ENCODE results near the gene ARHGAP45.

DNA sequence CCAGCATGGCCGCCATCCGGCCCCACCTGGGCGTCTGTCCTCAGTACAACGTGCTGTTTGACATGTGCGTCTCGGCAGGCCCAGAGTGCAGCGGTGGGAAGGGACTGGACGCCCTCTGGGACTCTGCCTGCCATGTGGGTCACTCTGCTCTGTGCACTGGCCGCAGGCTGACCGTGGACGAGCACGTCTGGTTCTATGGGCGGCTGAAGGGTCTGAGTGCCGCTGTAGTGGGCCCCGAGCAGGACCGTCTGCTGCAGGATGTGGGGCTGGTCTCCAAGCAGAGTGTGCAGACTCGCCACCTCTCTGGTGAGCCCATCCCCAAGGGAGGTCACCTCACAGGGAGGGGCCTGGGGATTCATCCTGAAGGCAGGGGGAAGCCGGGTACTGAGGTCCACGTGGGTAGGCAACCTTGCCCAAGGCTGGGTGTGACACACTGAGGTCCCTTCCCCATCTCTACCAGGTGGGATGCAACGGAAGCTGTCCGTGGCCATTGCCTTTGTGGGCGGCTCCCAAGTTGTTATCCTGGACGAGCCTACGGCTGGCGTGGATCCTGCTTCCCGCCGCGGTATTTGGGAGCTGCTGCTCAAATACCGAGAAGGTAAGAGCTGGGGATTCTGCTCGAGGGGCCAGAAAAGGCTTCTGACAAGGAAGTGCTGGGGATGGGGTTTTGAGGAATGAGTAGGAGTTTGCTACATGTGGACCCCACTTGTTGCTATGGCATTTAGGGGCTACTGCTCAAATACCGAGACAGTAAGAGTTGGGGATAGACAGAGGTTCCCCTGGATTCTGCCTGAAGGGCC lies 15.8 kb upstream of the ARHGAP45 start:
- TF ChIP-seq, protein P1, sequence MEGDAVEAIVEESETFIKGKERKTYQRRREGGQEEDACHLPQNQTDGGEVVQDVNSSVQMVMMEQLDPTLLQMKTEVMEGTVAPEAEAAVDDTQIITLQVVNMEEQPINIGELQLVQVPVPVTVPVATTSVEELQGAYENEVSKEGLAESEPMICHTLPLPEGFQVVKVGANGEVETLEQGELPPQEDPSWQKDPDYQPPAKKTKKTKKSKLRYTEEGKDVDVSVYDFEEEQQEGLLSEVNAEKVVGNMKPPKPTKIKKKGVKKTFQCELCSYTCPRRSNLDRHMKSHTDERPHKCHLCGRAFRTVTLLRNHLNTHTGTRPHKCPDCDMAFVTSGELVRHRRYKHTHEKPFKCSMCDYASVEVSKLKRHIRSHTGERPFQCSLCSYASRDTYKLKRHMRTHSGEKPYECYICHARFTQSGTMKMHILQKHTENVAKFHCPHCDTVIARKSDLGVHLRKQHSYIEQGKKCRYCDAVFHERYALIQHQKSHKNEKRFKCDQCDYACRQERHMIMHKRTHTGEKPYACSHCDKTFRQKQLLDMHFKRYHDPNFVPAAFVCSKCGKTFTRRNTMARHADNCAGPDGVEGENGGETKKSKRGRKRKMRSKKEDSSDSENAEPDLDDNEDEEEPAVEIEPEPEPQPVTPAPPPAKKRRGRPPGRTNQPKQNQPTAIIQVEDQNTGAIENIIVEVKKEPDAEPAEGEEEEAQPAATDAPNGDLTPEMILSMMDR (conservative IDR thresholded peaks at IDR 0.05; ENCODE audit: low read depth, low read length): no peak
- TF ChIP-seq EZH2phosphoT487 (IDR thresholded peaks at IDR 0.05; ENCODE audit: borderline replicate concordance, low read length): no peak
